ENCODE results near the gene TMBIM1. TPM values are rescaled to one million over a fixed set of nuclear protein-coding genes. Genes with fewer than 3 reads are reported as not detected.
A peak's percentile ranks its signal among the peaks of the same experiment; 100 is the strongest.

TMBIM1 gene
- polyA plus RNA-seq, 3 donors: 101 to 139 (median 129) TPM

DNA sequence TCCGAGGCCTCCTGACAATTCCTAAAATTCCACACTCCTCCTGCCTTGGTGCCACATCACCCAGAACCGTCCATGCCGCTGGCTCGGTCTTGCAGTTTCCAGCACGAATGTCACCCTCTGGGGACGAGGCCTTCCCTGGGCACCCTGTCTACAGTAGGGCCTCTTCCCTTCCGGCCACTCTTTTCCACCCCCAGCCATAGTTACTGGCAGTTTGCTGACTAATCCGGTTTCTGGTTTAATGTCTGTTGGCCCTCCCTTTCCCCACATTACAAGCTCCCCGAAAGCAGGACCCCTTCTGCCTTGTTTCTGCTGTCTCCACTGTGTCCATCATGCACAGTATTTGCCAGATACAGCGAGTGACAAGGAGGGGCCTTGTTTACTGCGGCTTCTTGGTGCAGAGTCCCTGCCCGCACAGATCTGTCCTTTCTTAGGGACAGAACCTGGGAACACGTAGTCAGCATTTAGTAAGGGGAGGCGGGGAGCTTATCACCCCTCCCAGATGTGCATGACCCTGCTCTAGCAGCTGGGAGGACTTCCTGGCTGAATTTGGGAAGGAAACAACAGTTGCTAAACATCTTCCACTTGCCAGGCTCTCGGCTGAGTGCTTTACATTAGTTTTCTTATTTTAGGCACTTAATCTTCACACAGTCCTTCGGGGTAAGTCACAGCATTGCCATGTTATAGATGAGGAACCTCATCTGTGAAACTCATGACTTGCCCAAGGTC, 40.8 kb upstream of the TMBIM1 start:
- Histone ChIP-seq H3K36me3 (replicated peaks in 1 of 2; ENCODE audit: control insufficient read depth in 1 of 2, insufficient read depth in 2 of 2, low read length in 2 of 2) (no peaks in the 10 kb centered on the region), H3K79me2 (ENCODE audit: insufficient read depth, low read length) (peaks cover 67% of the 10 kb centered on the region), H3K4me3 (replicated peaks in 1 of 3; ENCODE audit: low read depth in 2 of 3, low read length in 3 of 3) (peak overlapping the region; percentile 14 to 76 (median 32)), H2AFZ (ENCODE audit: insufficient read depth, low read depth, low read length, poor library complexity, severe bottlenecking) (peak overlapping the region; percentile 42), H3K27me3 (ENCODE audit: control insufficient read depth in 2 of 2, insufficient read depth in 2 of 2, low read length in 2 of 2) (no peaks in the 10 kb centered on the region), H3K4me1 (ENCODE audit: control insufficient read depth in 1 of 2, insufficient read depth in 2 of 2, low read length in 2 of 2) (peaks cover 68 to 76% of the 10 kb centered on the region in 2 donors), H3K9ac (ENCODE audit: insufficient read depth, low read length, poor library complexity, severe bottlenecking) (peak overlapping the region; percentile 61), H3K27ac (ENCODE audit: low read depth in 1 of 2, low read length in 2 of 2) (peak overlapping the region; percentile 83 to 89), H3K9me3 (replicated peaks in 1 of 2; ENCODE audit: control insufficient read depth in 1 of 2, insufficient read depth in 1 of 2, low read length in 2 of 2) (no peaks in the 10 kb centered on the region), H4K20me1 (ENCODE audit: insufficient read depth, low read length) (no peaks in the 10 kb centered on the region), H3K4me2 (replicated peaks; ENCODE audit: extremely low read depth, low read length, poor library complexity, severe bottlenecking) (peak overlapping the region; percentile 76)
- DNase-seq: peak; percentile 60 to 78 (median 70)
- H3K4me1 Mint-ChIP-seq: peaks cover 71% of the 10 kb centered on the region
- no peak for TF ChIP-seq CTCF (IDR thresholded peaks at IDR 0.05)
- H3K36me3 Mint-ChIP-seq: peaks cover 18 to 21% of the 10 kb centered on the region in 2 donors
- H3K9me3 Mint-ChIP-seq: no peaks in the 10 kb centered on the region
- H3K27ac Mint-ChIP-seq: peak overlapping the region; percentile 95 to 99 (median 96)
- peak overlapping the region; percentile 82 to 94 for H3K4me3 Mint-ChIP-seq
- H3K27me3 Mint-ChIP-seq (ENCODE audit: low read depth in 3 of 3): peaks cover 0 to 4% (median 1%) of the 10 kb centered on the region in 3 donors
- intact Hi-C loops (cut with micrococcal nuclease): no loop called here
- 1% methylated on average over 11 of the region's 16 CpGs for WGBS (ENCODE audit: insufficient coverage)

DNA sequence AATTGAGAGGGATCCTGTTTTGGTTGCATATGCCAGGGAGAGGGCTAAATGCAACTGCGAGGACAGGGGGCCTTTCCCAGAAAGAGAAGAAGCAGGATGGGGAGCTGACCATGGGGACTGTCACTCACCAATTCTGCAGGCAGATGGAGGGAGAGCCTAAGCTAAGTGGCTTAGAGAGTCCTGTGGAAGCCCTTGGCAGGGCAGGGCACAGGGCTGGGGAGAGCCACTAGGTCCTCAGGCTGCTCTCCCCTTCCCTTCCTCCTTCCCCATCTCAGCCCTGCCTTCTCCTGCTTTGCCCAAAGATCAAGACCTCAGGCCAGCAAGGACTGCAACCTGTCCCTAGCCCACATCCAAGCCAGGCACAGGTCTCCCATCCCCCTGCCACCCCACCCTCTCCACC, 40.0 kb upstream of the TMBIM1 start:
- peaks cover 16 to 22% of the 10 kb centered on the region in 2 donors for H3K36me3 Mint-ChIP-seq
- peak overlapping the region; percentile 82 to 94 for H3K4me3 Mint-ChIP-seq
- WGBS (ENCODE audit: insufficient coverage): 0% methylated on average over 1 of the region's 1 CpG
- H3K9me3 Mint-ChIP-seq: no peaks in the 10 kb centered on the region
- H4K20me1 ChIP-seq (ENCODE audit: insufficient read depth, low read length): peaks cover 4% of the 10 kb centered on the region
- H2AFZ ChIP-seq (ENCODE audit: insufficient read depth, low read depth, low read length, poor library complexity, severe bottlenecking): peak overlapping the region; percentile 42
- peaks cover 79% of the 10 kb centered on the region for H3K4me1 Mint-ChIP-seq
- H3K4me3 ChIP-seq (replicated peaks in 1 of 3; ENCODE audit: low read depth in 2 of 3, low read length in 3 of 3): peak overlapping the region in 2 of 3 experiments; percentile 32 to 76
- DNase-seq: no peak
- peak overlapping the region; percentile 83 to 89 for H3K27ac ChIP-seq (ENCODE audit: low read depth in 1 of 2, low read length in 2 of 2)
- H3K36me3 ChIP-seq (replicated peaks in 1 of 2; ENCODE audit: control insufficient read depth in 1 of 2, insufficient read depth in 2 of 2, low read length in 2 of 2): no peaks in the 10 kb centered on the region
- intact Hi-C loops (cut with micrococcal nuclease): no loop called here
- H3K4me1 ChIP-seq (ENCODE audit: control insufficient read depth in 1 of 2, insufficient read depth in 2 of 2, low read length in 2 of 2): peaks cover 76 to 84% of the 10 kb centered on the region in 2 donors
- peak overlapping the region; percentile 76 for H3K4me2 ChIP-seq (replicated peaks; ENCODE audit: extremely low read depth, low read length, poor library complexity, severe bottlenecking)
- TF ChIP-seq CTCF (IDR thresholded peaks at IDR 0.05): no peak
- peaks cover 63% of the 10 kb centered on the region for H3K79me2 ChIP-seq (ENCODE audit: insufficient read depth, low read length)
- H3K27ac Mint-ChIP-seq: peak overlapping the region; percentile 95 to 99 (median 96)
- H3K9me3 ChIP-seq (replicated peaks in 1 of 2; ENCODE audit: control insufficient read depth in 1 of 2, insufficient read depth in 1 of 2, low read length in 2 of 2): no peaks in the 10 kb centered on the region
- peaks cover 0 to 8% (median 1%) of the 10 kb centered on the region in 3 donors for H3K27me3 Mint-ChIP-seq (ENCODE audit: low read depth in 3 of 3)
- peak overlapping the region; percentile 61 for H3K9ac ChIP-seq (ENCODE audit: insufficient read depth, low read length, poor library complexity, severe bottlenecking)
- H3K27me3 ChIP-seq (ENCODE audit: control insufficient read depth in 2 of 2, insufficient read depth in 2 of 2, low read length in 2 of 2): no peaks in the 10 kb centered on the region
